Activated CD8-positive, alpha-beta memory T cell treated with anti-CD3 and anti-CD28 coated beads for 24 hours (primary cell): Measurements from ENCODE around the gene HIPK2.

Source experiments
- DNase-seq: peaks from one replicate; pipeline ENCODE4 v3.0.0-alpha.2; 2020

Gene HIPK2

DNA sequence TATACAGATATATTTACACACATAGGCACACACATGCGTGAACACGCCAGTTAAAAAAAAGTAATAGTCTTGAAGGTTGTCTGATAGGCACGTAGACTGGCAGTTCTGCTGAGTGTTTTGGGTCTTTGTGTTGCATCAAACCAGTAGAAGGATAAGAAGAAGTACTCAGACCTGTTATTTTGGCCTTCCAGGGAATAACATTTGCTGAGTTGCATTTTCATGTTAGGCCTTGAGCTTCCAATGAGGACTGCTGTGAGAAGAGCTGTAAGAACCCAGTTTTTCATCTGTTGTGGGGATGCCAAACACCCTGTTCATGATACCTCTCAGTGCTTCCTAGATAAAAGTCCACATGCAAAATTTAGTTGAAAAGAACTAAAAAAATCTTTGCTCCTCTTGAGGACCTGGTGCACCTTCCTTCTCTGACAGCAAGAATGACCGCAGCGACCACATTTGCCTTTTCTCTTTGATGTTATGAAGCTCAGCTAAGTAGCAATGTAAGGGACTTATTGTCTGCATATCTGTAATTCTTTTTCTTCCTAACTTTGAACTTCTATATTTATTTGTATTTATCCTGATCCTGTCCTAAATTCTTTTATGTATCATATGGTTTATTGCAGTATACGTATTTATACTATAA lies 27.2 kb downstream of the HIPK2 start:
- DNase-seq, result peak; percentile 13

DNA sequence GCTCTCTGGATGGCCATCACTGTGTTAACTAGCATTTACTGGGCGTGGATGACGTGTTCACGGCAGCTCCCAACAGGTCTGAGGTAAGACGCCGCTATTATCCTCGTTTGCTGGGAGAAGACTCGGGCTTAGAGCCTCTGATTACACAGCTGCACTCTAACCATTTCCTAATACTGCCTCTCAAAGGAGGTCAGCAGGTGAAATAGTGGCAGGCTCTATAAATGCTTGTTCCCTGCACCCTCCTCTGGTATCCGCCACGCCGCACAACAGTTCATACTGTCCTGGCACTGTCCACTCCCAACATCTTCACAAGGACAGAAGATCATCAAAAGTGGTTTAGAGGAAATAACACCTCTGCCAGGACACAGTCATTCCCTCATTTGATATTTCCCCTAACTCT lies 28.3 kb downstream of the HIPK2 start:
- DNase-seq, result peak; percentile 42

DNA sequence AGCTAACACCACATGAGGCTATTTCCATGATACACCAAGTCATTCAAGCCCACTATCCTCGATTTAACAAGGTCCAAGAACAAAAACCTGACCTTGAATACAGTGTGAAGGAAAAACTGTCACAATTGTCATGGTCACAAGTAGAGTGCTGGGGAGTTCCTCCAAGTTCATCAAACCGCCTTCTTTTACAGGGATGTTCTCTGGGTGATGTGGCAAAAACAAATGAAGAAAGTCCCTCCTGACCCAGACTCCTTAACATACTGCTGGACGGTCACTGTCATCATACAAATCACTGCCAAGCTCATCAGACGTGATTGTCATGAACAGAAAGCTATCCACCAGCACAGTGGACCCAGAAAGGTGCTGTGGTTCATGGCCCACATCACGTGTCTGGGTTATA lies 28.9 kb downstream of the HIPK2 start:
- peak; percentile 24 for DNase-seq

DNA sequence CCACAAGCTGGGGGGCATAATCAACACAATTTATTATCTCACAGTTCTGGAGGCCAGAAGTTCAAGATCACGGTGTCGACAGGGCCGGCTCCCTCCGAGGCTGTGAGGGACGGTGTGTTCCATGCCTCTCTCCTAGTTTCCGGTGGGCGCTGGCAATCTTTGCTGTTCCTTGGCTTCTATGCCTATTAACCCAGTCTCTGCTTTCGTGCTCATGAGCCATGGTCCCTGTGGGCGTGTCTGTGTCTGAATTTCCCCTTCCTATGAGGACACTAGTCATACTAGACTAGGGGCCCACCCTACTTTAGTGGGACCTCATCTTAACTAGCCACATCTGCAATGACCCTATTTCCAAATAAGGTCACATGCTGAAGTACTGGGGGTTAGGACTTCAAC lies 29.4 kb downstream of the HIPK2 start:
- peak; percentile 40 for DNase-seq

DNA sequence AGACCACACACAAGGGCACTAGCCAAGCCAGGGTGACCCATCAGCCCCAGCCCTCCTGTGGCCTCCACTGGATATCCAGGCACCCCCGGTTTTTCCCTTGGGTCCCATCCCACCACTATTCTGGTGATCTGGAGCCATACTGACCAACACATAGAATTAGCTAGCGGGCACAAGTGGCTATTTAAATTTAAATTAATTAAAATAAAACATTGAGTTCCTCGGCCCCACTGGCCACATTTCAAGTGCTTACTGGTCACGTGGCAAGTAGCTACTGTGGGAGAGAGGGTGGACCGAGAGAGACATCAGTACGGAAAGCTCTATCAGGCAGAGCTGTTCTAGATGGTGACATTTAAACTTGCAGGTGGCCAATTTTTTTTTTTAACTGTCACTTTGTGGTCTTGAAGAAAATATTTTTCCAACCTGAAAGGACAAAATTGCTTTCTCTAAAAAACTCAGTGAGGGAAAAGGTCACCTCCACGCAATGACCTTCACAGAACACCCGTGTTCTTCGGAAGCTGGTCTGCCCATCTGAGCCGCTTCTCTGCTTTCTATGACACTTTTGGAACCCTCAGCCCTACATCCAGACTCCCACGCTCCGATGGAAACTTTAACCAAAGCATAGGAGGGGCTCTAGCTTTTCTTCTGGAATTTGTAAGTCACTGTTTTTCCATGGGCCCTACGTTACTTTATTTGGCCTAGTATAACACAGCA lies 30.0 kb downstream of the HIPK2 start:
- no peak for DNase-seq

DNA sequence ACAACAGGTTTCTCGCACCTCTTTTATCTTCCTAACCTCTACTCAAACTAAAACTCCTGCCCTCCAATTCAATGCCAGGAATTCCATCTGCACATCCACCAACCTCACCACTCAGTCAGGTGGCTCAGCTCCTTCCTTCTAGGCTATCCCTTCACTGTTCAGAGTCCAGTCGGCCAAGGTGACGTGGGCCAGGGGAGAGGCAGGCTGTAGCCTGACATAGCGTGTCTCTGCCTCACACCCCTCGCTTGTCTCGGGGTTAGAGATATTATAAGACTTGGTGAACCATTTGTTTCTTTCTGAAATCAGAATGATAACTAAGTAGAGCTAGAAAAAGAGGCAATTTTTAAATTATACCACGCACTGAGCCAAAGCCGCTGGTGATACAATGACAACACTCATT lies 31.1 kb downstream of the HIPK2 start:
- no peak for DNase-seq

GRCh38 chr7:139745678-139746143 lies 32.1 kb downstream of the HIPK2 start:
- peak; percentile 24 for DNase-seq

GRCh38 chr7:139744768-139745677 lies 32.8 kb downstream of the HIPK2 start:
- peak; percentile 41 for DNase-seq

GRCh38 chr7:139743967-139744767 lies 33.6 kb downstream of the HIPK2 start:
- DNase-seq, result no peak

DNA sequence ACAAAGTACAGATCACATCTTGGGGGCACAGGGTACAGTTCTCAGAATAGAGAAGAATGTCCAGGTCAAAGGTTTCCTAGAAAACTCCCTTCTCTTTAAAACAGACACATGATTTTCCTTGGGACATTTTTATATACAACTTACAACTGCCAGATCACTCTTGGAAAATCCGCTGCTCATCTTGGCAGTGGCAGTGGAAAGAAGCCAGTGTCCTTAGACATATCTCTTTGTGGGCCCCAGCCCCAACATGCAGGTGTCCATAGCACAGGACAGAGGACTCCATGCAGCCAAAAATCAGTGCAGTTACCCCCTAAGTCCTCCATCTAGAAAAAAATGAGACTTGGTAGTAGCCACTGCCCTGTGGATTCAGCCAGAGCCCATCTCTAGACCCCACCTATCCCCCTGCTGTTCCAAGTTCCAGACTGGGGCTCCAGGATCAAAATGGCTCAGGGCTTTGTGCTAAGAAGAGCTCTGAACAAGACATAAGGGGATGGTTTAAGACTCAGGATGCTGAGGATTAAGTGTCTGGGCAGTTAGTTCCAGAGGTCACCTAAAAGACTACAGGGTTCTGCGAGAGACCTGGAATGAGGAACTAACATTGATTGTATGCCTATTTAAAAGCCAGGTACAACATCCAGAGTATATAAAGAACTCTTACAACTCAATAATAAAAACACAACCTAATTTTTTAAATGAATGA lies 34.4 kb downstream of the HIPK2 start:
- peak; percentile 13 for DNase-seq

DNA sequence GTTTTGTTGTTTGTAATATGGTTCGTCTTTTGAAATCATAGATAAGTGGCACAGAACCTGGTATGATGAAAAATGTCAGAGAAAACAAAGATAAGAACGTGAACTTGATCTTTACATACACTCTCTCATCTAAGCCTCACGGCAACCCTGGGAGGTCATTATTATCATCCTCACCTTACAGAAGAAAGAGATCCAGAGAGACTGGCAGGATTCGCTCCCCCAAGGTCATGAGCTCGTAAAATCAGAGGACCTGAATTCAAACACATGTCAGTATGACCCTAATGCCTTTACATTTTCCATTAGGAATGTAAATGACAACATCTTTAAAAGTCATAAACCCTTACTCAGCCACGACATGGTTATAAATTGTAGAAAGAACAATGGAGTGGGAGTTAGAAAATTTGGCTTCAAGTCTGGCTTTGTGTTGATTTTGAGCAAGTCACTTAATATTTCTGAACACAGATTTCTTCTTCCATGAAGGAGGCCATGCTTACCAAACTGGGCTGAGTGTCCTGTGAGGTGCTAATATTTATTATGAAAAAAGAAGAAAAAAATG lies 35.9 kb downstream of the HIPK2 start:
- DNase-seq, result peak; percentile 7

DNA sequence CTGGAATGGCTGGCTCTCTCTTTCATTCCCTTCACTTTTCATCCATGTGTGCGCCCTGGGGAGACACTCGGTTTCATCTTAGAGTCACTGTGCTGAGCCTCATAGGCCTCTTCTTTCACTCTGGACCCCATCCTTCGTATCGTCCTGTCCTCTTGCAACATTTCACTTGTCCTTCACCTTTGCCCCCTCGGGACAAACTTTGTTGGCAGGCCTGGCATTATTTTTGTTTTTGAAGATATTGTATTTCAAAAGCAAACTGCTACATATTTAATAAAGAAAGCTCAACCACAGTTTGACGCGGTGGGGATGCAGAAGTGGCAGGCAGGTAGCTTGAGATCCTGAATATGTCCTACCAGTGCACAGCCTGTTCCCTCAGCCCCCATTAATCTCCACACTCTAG lies 36.6 kb downstream of the HIPK2 start:
- DNase-seq, result peak; percentile 35

DNA sequence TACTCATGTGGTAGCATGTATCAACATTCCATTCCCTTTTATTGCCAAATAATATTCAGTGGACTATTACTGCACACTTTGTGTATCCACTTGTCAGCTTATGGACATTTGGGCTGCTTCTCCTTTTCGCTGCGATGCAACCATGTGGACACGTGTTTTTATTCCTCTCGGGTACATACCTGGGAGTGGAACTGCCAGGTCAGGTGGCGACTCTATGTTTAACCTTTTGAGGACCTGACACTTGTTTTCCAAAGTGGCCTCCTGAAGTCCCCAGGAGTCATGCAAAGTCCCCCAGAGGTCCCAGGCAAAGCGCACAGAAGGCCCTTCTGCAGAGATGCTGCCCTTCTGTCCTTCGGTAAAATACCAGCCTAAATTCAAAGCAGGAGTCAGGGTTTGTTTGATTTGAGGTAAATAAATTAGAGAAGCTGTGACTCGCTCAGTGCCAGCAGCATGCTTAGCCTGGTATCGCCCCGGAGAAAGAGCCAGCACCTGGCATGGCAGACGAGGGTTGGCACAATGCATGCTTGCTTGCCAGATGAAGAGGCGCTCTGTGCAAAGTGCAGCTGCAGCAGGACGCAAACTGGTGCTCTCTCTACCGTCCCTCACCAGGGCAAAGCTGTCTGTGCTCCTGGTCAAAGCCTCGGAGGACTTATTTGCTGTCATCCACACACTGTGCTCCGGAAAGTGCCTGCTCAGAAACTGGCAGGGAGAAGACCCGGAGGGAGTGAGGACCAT lies 37.8 kb downstream of the HIPK2 start:
- DNase-seq, result peak; percentile 42

- DNase-seq, result peak; percentile 9
Measured at GRCh38 chr7:139738772-139739171, 39.0 kb downstream of the HIPK2 start.

DNA sequence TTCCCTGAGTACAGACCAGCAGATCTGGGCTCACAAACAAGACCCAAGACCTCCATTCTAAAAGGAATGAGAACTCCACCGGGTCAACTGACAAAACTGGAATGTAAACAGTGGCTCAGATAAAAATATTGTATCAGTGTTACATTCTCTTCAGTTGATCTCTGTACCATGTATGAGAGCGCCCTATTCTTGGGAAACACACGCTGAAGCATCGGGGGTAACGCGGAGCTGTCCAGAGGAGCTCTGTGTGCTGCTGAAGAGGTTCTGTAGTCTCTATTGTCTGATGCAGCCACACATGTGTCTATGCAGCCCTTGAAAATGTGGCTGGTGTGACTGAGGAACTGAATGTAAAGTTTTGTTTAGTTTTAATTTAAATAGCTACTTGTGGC lies 39.7 kb downstream of the HIPK2 start:
- DNase-seq, result peak; percentile 42

- peak; percentile 55 for DNase-seq
Measured at GRCh38 chr7:139737221-139738100, 40.3 kb downstream of the HIPK2 start.

DNA sequence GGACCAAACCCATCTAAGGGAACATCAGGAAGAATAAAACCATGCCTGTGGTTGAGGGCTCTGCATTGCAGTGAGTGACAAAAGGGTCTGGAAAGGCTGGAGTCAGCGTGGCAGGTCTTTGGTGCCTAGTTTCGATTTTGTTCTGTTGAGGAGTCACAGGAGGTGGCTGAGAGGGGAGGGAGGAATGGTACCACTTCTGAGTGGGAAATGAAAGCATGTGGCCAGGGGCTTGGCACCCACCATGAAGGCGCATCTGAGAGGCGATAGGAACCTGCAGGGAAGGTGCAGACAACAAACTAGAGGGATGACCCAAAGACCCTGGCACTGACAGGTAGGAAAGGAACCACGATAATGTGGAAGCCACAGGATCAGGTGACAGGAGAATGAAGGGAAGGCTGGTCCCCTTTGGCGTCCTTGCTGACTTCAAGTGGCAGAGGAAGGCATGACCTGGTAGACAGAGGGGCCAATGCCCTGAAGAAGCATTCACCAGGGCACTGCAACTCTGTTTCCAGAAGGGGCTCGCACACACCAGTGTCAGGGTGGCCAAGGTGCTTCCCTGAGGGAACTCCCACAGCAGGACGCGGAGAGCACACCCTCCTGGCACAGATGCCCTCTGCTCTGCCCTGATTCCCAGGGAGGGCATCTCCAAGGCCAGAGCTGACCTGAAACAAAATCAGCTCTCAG lies 41.7 kb downstream of the HIPK2 start:
- peak; percentile 49 for DNase-seq

DNA sequence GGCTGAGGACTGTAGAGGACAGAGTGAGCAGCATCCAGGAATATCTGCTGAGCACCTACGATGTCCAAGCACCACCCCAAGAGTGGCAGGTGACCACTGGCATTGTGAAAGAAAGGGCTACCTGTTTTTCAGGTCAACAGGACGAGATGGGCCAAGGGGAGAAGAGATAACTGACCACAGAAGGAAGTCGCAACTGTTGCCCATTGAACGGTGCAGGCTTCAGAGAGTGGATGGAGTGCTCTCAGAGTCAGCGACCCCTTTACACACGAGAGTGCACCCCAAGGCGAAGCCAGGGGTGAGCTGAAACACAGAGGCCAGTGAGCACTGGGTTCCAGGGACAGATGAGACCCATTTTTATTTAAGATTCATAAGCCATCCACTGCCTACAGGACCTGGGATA lies 42.3 kb downstream of the HIPK2 start:
- peak; percentile 17 for DNase-seq

DNA sequence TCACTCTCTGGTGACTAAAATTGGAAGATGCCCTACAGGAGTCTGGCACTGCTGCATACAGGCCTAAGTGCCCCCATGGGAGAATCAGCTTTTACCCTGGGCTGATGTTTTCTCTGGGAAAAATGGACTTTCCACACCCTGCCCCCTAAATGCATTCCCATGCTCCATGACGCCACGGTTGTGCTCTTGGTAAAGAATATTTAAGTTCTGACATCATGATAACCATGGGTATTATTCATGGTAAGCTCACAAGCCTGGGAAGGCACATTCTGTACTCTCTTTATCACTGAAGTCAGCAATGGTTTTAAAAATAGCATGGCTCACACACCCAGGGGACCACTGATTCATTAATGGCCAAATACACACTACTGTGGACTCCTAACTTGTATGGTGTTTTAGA lies 43.4 kb downstream of the HIPK2 start:
- peak; percentile 11 for DNase-seq
